Measurements from ENCODE around the gene RGS7. TPM values are rescaled to one million over a fixed set of nuclear protein-coding genes. Genes with fewer than 3 reads are reported as not detected.

Gene RGS7
- total RNA-seq, 1 experiment from 2014 or later: not detected

GRCh38 chr1:240941701-240942370 lies 415.2 kb downstream of the RGS7 start:
- H3K27ac ChIP-seq (ENCODE audit: low read length): no peak overlapping the region
- peak overlapping the region; percentile 11; the same call in 1 of the 2 replicates for H2AFZ ChIP-seq (ENCODE audit: low read length)

GRCh38 chr1:240936911-240937668 lies 419.9 kb downstream of the RGS7 start:
- Histone ChIP-seq H3K9me2 (replicated peaks; ENCODE audit: insufficient read depth, low read length) (no peaks in the 10 kb centered on the region), H3K4me3 (ENCODE audit: low read length) (no peak overlapping the region), H3K9ac (ENCODE audit: low read length) (no peak overlapping the region)

More at GRCh38 chr1:240941701-240942370, 415.2 kb downstream of the RGS7 start:
- Histone ChIP-seq H4K20me1 (ENCODE audit: insufficient read depth, low read depth, low read length) (no peaks in the 10 kb centered on the region), H3K79me2 (ENCODE audit: low read length) (no peaks in the 10 kb centered on the region), H3K9me3 (ENCODE audit: low read length) (peaks cover 21% of the 10 kb centered on the region), H3K4me2 (ENCODE audit: low read depth, low read length, poor library complexity, severe bottlenecking) (no peak overlapping the region), H3K9me2 (replicated peaks; ENCODE audit: insufficient read depth, low read length) (no peaks in the 10 kb centered on the region), H3K4me1 (ENCODE audit: low read length) (peaks cover 21% of the 10 kb centered on the region), H3K27me3 (ENCODE audit: low read length) (no peaks in the 10 kb centered on the region), H3K4me3 (ENCODE audit: low read length) (no peak overlapping the region), H3K9ac (ENCODE audit: low read length) (no peak overlapping the region), H3K36me3 (ENCODE audit: insufficient read depth, low read length) (no peaks in the 10 kb centered on the region; the same call in 1 of the 2 replicates)
- DNase-seq: no peak

GRCh38 chr1:240935920-240936319 lies 421.1 kb downstream of the RGS7 start:
- peaks cover 30% of the 10 kb centered on the region for H3K4me1 ChIP-seq (ENCODE audit: low read length)
- peak; percentile 78 for DNase-seq
- no peaks in the 10 kb centered on the region for H3K27me3 ChIP-seq (ENCODE audit: low read length)
- H3K4me2 ChIP-seq (ENCODE audit: low read depth, low read length, poor library complexity, severe bottlenecking): peak overlapping the region; percentile 45
- no peak overlapping the region for H3K9ac ChIP-seq (ENCODE audit: low read length)
- H3K4me3 ChIP-seq (ENCODE audit: low read length): peak overlapping the region; percentile 18; the same call in 1 of the 2 replicates
- H4K20me1 ChIP-seq (ENCODE audit: insufficient read depth, low read depth, low read length): no peaks in the 10 kb centered on the region
- H3K27ac ChIP-seq (ENCODE audit: low read length): peak overlapping the region; percentile 90
- peak overlapping the region; percentile 40; the same call in 1 of the 2 replicates for H2AFZ ChIP-seq (ENCODE audit: low read length)
- H3K9me3 ChIP-seq (ENCODE audit: low read length): peaks cover 24% of the 10 kb centered on the region
- no peaks in the 10 kb centered on the region; the same call in 1 of the 2 replicates for H3K36me3 ChIP-seq (ENCODE audit: insufficient read depth, low read length)
- no peaks in the 10 kb centered on the region for H3K79me2 ChIP-seq (ENCODE audit: low read length)
- no peaks in the 10 kb centered on the region for H3K9me2 ChIP-seq (replicated peaks; ENCODE audit: insufficient read depth, low read length)

More at GRCh38 chr1:240936911-240937668, 419.9 kb downstream of the RGS7 start:
- Histone ChIP-seq H2AFZ (ENCODE audit: low read length) (no peak overlapping the region), H3K4me2 (ENCODE audit: low read depth, low read length, poor library complexity, severe bottlenecking) (no peak overlapping the region), H3K27ac (ENCODE audit: low read length) (peak overlapping the region; percentile 90; the same call in 1 of the 2 replicates), H4K20me1 (ENCODE audit: insufficient read depth, low read depth, low read length) (no peaks in the 10 kb centered on the region), H3K36me3 (ENCODE audit: insufficient read depth, low read length) (no peaks in the 10 kb centered on the region; the same call in 1 of the 2 replicates), H3K27me3 (ENCODE audit: low read length) (no peaks in the 10 kb centered on the region), H3K4me1 (ENCODE audit: low read length) (peaks cover 28% of the 10 kb centered on the region), H3K79me2 (ENCODE audit: low read length) (no peaks in the 10 kb centered on the region), H3K9me3 (ENCODE audit: low read length) (peaks cover 24% of the 10 kb centered on the region)
- DNase-seq: no peak

- Histone ChIP-seq H3K9ac (ENCODE audit: low read length) (no peak overlapping the region), H3K4me2 (ENCODE audit: low read depth, low read length, poor library complexity, severe bottlenecking) (no peak overlapping the region), H3K27me3 (ENCODE audit: low read length) (no peaks in the 10 kb centered on the region), H2AFZ (ENCODE audit: low read length) (no peak overlapping the region), H3K36me3 (ENCODE audit: insufficient read depth, low read length) (no peaks in the 10 kb centered on the region), H3K9me3 (ENCODE audit: low read length) (no peaks in the 10 kb centered on the region; the same call in 1 of the 2 replicates), H3K9me2 (replicated peaks; ENCODE audit: insufficient read depth, low read length) (no peaks in the 10 kb centered on the region), H3K27ac (ENCODE audit: low read length) (no peak overlapping the region), H3K4me1 (ENCODE audit: low read length) (peaks cover 33% of the 10 kb centered on the region), H3K79me2 (ENCODE audit: low read length) (no peaks in the 10 kb centered on the region), H4K20me1 (ENCODE audit: insufficient read depth, low read depth, low read length) (no peaks in the 10 kb centered on the region), H3K4me3 (ENCODE audit: low read length) (no peak overlapping the region)
- no peak for DNase-seq
Measured at GRCh38 chr1:240931031-240931430, 426.0 kb downstream of the RGS7 start.

- Histone ChIP-seq H2AFZ (ENCODE audit: low read length) (peak overlapping the region; percentile 83), H3K27me3 (ENCODE audit: low read length) (no peaks in the 10 kb centered on the region), H3K79me2 (ENCODE audit: low read length) (no peaks in the 10 kb centered on the region), H3K4me3 (ENCODE audit: low read length) (no peak overlapping the region), H3K9me3 (ENCODE audit: low read length) (no peaks in the 10 kb centered on the region), H3K9ac (ENCODE audit: low read length) (no peak overlapping the region), H3K36me3 (ENCODE audit: insufficient read depth, low read length) (no peaks in the 10 kb centered on the region), H3K4me2 (ENCODE audit: low read depth, low read length, poor library complexity, severe bottlenecking) (no peak overlapping the region), H3K27ac (ENCODE audit: low read length) (no peak overlapping the region), H4K20me1 (ENCODE audit: insufficient read depth, low read depth, low read length) (no peaks in the 10 kb centered on the region), H3K4me1 (ENCODE audit: low read length) (peaks cover 15% of the 10 kb centered on the region), H3K9me2 (replicated peaks; ENCODE audit: insufficient read depth, low read length) (no peaks in the 10 kb centered on the region)
- no peak for DNase-seq
Measured at GRCh38 chr1:240928265-240928664, 428.7 kb downstream of the RGS7 start.

- no peaks in the 10 kb centered on the region for H3K9me3 ChIP-seq (ENCODE audit: low read length)
- H3K9ac ChIP-seq (ENCODE audit: low read length): no peak overlapping the region
- no peak overlapping the region for H3K4me3 ChIP-seq (ENCODE audit: low read length)
- H3K4me1 ChIP-seq (ENCODE audit: low read length): peaks cover 15% of the 10 kb centered on the region
- peak overlapping the region; percentile 83 for H2AFZ ChIP-seq (ENCODE audit: low read length)
- no peak overlapping the region for H3K27ac ChIP-seq (ENCODE audit: low read length)
- DNase-seq: no peak
- H4K20me1 ChIP-seq (ENCODE audit: insufficient read depth, low read depth, low read length): no peaks in the 10 kb centered on the region
- H3K4me2 ChIP-seq (ENCODE audit: low read depth, low read length, poor library complexity, severe bottlenecking): no peak overlapping the region
- H3K79me2 ChIP-seq (ENCODE audit: low read length): no peaks in the 10 kb centered on the region
- H3K9me2 ChIP-seq (replicated peaks; ENCODE audit: insufficient read depth, low read length): no peaks in the 10 kb centered on the region
- H3K36me3 ChIP-seq (ENCODE audit: insufficient read depth, low read length): no peaks in the 10 kb centered on the region
- no peaks in the 10 kb centered on the region for H3K27me3 ChIP-seq (ENCODE audit: low read length)
Measured at GRCh38 chr1:240927821-240928220, 429.2 kb downstream of the RGS7 start.

- H3K27ac ChIP-seq (ENCODE audit: low read length): no peak overlapping the region
- no peaks in the 10 kb centered on the region for H3K79me2 ChIP-seq (ENCODE audit: low read length)
- H2AFZ ChIP-seq (ENCODE audit: low read length): no peak overlapping the region
- no peak overlapping the region for H3K9ac ChIP-seq (ENCODE audit: low read length)
- H3K27me3 ChIP-seq (ENCODE audit: low read length): no peaks in the 10 kb centered on the region
- H3K4me1 ChIP-seq (ENCODE audit: low read length): peaks cover 8% of the 10 kb centered on the region
- H3K4me3 ChIP-seq (ENCODE audit: low read length): no peak overlapping the region
- no peak for DNase-seq
- no peaks in the 10 kb centered on the region for H3K9me3 ChIP-seq (ENCODE audit: low read length)
- no peak overlapping the region for H3K4me2 ChIP-seq (ENCODE audit: low read depth, low read length, poor library complexity, severe bottlenecking)
- no peaks in the 10 kb centered on the region for H3K36me3 ChIP-seq (ENCODE audit: insufficient read depth, low read length)
- no peaks in the 10 kb centered on the region for H3K9me2 ChIP-seq (replicated peaks; ENCODE audit: insufficient read depth, low read length)
- no peaks in the 10 kb centered on the region for H4K20me1 ChIP-seq (ENCODE audit: insufficient read depth, low read depth, low read length)
Measured at GRCh38 chr1:240925273-240925672, 431.7 kb downstream of the RGS7 start.

- H3K4me1 ChIP-seq (ENCODE audit: low read length): peaks cover 13% of the 10 kb centered on the region
- H3K9ac ChIP-seq (ENCODE audit: low read length): no peak overlapping the region
- peak overlapping the region; percentile 79; the same call in 1 of the 2 replicates for H2AFZ ChIP-seq (ENCODE audit: low read length)
- no peaks in the 10 kb centered on the region for H3K9me2 ChIP-seq (replicated peaks; ENCODE audit: insufficient read depth, low read length)
- H3K27ac ChIP-seq (ENCODE audit: low read length): no peak overlapping the region
- no peaks in the 10 kb centered on the region for H4K20me1 ChIP-seq (ENCODE audit: insufficient read depth, low read depth, low read length)
- H3K27me3 ChIP-seq (ENCODE audit: low read length): 0 out of 2 replicates have a peak, but pooled peaks cover 2% of the 10 kb centered on the region
- H3K4me2 ChIP-seq (ENCODE audit: low read depth, low read length, poor library complexity, severe bottlenecking): no peak overlapping the region
- H3K79me2 ChIP-seq (ENCODE audit: low read length): no peaks in the 10 kb centered on the region
- no peaks in the 10 kb centered on the region for H3K9me3 ChIP-seq (ENCODE audit: low read length)
- no peak for DNase-seq
- H3K36me3 ChIP-seq (ENCODE audit: insufficient read depth, low read length): no peaks in the 10 kb centered on the region
- H3K4me3 ChIP-seq (ENCODE audit: low read length): no peak overlapping the region
Measured at GRCh38 chr1:240917976-240918375, 439.0 kb downstream of the RGS7 start.
